ENCODE results near the gene TPSG1.
"Not testable (repeated sequence)": the region's sequence is repeated elsewhere in the genome, so short reads cannot be mapped to it uniquely, and the experiment has no call there.

The TPSG1 gene

GRCh38 chr16:1256296-1256873, 31.3 kb upstream of the TPSG1 start:
- DNase-seq, result not testable (repeated sequence)

GRCh38 chr16:1255276-1256122, 30.4 kb upstream of the TPSG1 start, which contains the start of gene TPSD1:
TSS of gene TPSD1 (plus strand) at chr16:1256069. CDS start at chr16:1256281, 212 bp downstream.
- DNase-seq, result not testable (repeated sequence)

GRCh38 chr16:1254821-1255220, 29.8 kb upstream of the TPSG1 start:
- DNase-seq, result not testable (repeated sequence)

GRCh38 chr16:1253701-1254364, 28.8 kb upstream of the TPSG1 start:
- not testable (repeated sequence) for DNase-seq

GRCh38 chr16:1249031-1249755, 24.1 kb upstream of the TPSG1 start:
- DNase-seq, result not testable (repeated sequence)

GRCh38 chr16:1247903-1248537, 23.0 kb upstream of the TPSG1 start:
- DNase-seq, result not testable (repeated sequence)

- DNase-seq, result no peak
Observed at GRCh38 chr16:1245452-1246020, 20.5 kb upstream of the TPSG1 start.

- DNase-seq, result no peak
Observed at GRCh38 chr16:1244881-1245280, 19.8 kb upstream of the TPSG1 start.

GRCh38 chr16:1243907-1244850, 19.1 kb upstream of the TPSG1 start:
- DNase-seq, result not testable (repeated sequence)

GRCh38 chr16:1243363-1243762, 18.3 kb upstream of the TPSG1 start:
- DNase-seq, result not testable (repeated sequence)

GRCh38 chr16:1241081-1241480, 16.0 kb upstream of the TPSG1 start:
- DNase-seq, result not testable (repeated sequence)

- not testable (repeated sequence) for DNase-seq
Observed at GRCh38 chr16:1240436-1240835, 15.4 kb upstream of the TPSG1 start, which contains the start of gene TPSAB1. TSS of gene TPSAB1 (plus strand) at chr16:1240705. CDS start at chr16:1240939, 234 bp downstream.

- not testable (repeated sequence) for DNase-seq
Observed at GRCh38 chr16:1239575-1239974, 14.5 kb upstream of the TPSG1 start.

- not testable (repeated sequence) for DNase-seq
Observed at GRCh38 chr16:1238909-1239308, 13.8 kb upstream of the TPSG1 start.

- no peak for DNase-seq
Observed at GRCh38 chr16:1237990-1238389, 12.9 kb upstream of the TPSG1 start.

GRCh38 chr16:1236659-1237058, 11.6 kb upstream of the TPSG1 start:
- not testable (repeated sequence) for DNase-seq

GRCh38 chr16:1232049-1232748, 7.1 kb upstream of the TPSG1 start:
- DNase-seq, result not testable (repeated sequence)

- not testable (repeated sequence) for DNase-seq
Observed at GRCh38 chr16:1231301-1231700, 6.2 kb upstream of the TPSG1 start.

GRCh38 chr16:1230471-1231212, 5.6 kb upstream of the TPSG1 start:
- DNase-seq, result not testable (repeated sequence)
